ENCODE data around the gene MYL12A. TPM values are rescaled to one million over a fixed set of nuclear protein-coding genes. Genes with fewer than 3 reads are reported as not detected.

The MYL12A gene
- total and polyA plus RNA-seq, 12 donors, result 708 to 8,349 (median 3,626) TPM

DNA sequence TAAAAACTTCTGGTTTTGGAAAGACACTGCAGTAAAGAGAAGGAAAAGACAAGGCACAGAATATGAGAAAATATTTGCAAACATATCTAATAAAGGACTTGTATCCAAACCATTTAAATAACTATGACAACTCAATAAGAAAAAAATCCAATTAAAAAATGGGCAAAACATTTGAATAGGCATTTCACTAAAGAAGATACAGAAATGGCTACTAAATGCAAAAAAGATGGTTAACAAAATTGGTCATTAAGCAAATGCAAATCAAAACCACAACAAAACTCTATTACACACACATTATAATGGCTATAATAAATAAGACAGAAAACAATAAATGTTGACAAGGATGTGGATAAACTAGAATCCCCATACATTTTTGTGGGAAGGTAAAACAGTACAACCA, 42.4 kb upstream of the MYL12A start:
- ATAC-seq (no peak), DNase-seq (no peak)
- H3K4me1 ChIP-seq, result peaks cover 3 to 36% (median 13%) of the 10 kb centered on the region in 9 donors
- H3K4me3 ChIP-seq, result no peak overlapping the region
- H3K36me3 ChIP-seq, result peaks cover 0 to 54% (median 0%) of the 10 kb centered on the region in 9 donors
- no peaks in the 10 kb centered on the region for H3K27me3 ChIP-seq
- peaks cover 0 to 40% (median 0%) of the 10 kb centered on the region in 11 donors for H3K9me3 ChIP-seq
- peak overlapping the region in 1 of 10 donors; percentile 11 for H3K27ac ChIP-seq
- intact Hi-C loops (cut with DNase I), result no loop called here
- TF ChIP-seq, protein P1, sequence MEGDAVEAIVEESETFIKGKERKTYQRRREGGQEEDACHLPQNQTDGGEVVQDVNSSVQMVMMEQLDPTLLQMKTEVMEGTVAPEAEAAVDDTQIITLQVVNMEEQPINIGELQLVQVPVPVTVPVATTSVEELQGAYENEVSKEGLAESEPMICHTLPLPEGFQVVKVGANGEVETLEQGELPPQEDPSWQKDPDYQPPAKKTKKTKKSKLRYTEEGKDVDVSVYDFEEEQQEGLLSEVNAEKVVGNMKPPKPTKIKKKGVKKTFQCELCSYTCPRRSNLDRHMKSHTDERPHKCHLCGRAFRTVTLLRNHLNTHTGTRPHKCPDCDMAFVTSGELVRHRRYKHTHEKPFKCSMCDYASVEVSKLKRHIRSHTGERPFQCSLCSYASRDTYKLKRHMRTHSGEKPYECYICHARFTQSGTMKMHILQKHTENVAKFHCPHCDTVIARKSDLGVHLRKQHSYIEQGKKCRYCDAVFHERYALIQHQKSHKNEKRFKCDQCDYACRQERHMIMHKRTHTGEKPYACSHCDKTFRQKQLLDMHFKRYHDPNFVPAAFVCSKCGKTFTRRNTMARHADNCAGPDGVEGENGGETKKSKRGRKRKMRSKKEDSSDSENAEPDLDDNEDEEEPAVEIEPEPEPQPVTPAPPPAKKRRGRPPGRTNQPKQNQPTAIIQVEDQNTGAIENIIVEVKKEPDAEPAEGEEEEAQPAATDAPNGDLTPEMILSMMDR (IDR thresholded peaks at IDR 0.05), result no peak

DNA sequence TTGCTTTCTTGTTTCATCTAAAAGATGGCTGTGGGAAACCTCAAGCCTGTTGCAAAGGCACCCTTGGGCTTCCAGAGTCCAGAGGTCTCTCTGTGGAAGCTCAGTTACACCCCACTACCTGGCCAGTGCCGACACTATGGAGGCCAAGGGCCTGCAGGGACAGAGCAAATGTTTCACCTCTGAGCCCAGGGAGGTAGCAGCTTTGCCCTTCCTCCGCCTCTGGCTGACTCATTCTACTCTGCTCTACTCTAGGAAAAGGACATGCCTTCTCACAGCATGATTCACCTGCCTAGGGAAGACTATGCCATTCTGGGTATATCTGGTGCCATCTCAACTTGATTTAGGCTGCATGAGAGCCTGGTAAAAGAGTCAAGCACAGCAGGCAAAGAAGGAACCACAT, 40.0 kb upstream of the MYL12A start:
- peaks cover 3 to 50% (median 26%) of the 10 kb centered on the region in 9 donors for H3K4me1 ChIP-seq
- TF ChIP-seq, protein P1 (IDR thresholded peaks at IDR 0.05), result no peak
- ATAC-seq, result peak; percentile 15 to 89 (median 42)
- peaks cover 0 to 33% (median 0%) of the 10 kb centered on the region in 11 donors for H3K9me3 ChIP-seq
- peak overlapping the region in 8 of 10 donors; percentile 12 to 96 (median 42) for H3K27ac ChIP-seq
- 40 to 61% methylated on average over 2 of the region's 2 CpGs for WGBS, 2 donors
- DNase-seq, result no peak
- peaks cover 0 to 57% (median 0%) of the 10 kb centered on the region in 9 donors for H3K36me3 ChIP-seq
- no peaks in the 10 kb centered on the region for H3K27me3 ChIP-seq
- intact Hi-C loops (cut with DNase I), result no loop called here
- no peak overlapping the region for H3K4me3 ChIP-seq

DNA sequence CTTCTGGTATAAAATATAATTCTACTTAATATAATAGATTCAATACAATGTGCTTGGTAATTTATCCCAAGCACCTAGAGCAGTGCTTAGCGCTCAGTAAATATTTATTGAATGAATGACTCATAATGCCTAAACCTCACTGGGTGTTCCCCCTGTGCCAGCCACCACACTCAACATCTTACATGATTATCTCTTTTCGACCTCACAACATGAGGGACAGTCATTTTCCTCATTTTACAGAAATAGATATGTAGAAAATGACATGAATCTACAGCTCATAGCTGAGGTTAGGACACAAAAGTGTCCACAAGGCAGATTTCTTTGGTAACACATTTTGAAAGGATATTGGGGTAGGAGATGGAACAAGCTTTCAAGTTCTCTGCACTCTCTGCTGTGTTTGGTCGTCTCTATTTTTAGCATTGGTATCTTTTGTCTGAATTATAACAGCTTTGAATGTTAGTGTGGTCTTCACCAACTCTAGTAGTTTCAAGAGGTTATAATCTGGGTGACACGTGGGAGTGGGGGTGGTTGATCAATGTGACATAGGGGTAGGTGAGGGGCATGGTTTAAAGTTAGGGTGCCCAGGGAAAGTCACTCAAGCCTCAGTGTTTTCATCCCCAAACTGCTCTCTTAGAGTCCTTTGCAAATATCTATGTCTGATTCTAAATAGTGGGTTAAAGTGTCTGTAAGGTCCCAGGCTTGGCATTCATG, 37.6 kb upstream of the MYL12A start:
- Histone ChIP-seq H3K36me3 (peaks cover 0 to 70% (median 3%) of the 10 kb centered on the region in 9 donors), H3K27ac (peak overlapping the region in 9 of 10 donors; percentile 18 to 96 (median 95)), H3K9me3 (peaks cover 0 to 11% (median 0%) of the 10 kb centered on the region in 11 donors), H3K4me1 (peaks cover 3 to 67% (median 40%) of the 10 kb centered on the region in 9 donors), H3K27me3 (no peaks in the 10 kb centered on the region), H3K4me3 (peak overlapping the region in 5 of 10 donors; percentile 8 to 65 (median 17))
- DNase-seq, result no peak
- peak in 1 of 8 donors; percentile 27 for ATAC-seq
- TF ChIP-seq, protein P1 (IDR thresholded peaks at IDR 0.05), result no peak
- intact Hi-C loops (cut with DNase I), result loop anchor here in 1 of 10 donors (2.0 kb wide), 1 partner anchor 15 kb away; no protein-coding TSS in a partner anchor
- 54 to 59% methylated on average over 4 of the region's 4 CpGs for WGBS, 2 donors

DNA sequence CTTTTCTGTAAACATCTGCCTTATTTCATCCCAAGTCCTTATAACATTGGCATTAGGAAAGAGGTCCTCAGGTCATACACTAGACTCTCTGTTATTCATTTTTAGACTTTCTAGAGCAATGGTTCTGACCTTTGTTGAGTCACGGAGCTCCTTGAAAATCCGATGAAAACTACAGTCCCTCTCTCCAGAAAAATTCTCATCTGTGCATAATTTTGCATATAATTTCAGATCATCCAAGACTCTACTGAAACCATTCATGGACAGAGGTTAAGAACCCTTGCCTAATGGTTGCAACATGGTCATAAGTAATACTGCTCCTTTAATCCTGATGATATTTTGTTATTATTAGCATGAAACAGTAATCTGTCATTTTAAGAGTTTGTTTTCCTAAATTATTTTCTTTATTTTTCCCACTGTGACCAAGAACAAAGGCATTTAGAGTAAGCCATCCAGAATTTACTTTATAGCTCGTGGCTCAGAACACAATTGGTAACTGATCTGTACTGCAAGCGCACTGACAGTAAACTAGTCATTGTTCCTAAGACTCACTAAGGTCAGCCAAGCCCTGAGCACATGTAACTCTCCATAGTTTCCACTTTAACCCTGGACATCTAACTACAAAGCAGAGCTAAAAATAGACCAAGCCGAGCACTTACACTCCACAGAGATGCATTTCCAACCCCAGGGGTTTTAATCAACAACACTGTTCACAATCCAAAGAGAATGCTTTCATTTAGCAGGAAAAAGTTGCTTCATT, 36.2 kb upstream of the MYL12A start:
- TF ChIP-seq, protein P1 (IDR thresholded peaks at IDR 0.05), result no peak
- Histone ChIP-seq H3K36me3 (peaks cover 0 to 69% (median 5%) of the 10 kb centered on the region in 9 donors), H3K9me3 (no peaks in the 10 kb centered on the region), H3K27me3 (no peaks in the 10 kb centered on the region), H3K4me1 (peaks cover 3 to 78% (median 44%) of the 10 kb centered on the region in 9 donors), H3K4me3 (peak overlapping the region in 6 of 10 donors; percentile 21 to 65 (median 56)), H3K27ac (peak overlapping the region; percentile 16 to 96 (median 92))
- ATAC-seq (peak; percentile 44 to 89 (median 80)), DNase-seq (peak in 1 of 2 donors; percentile 36)
- intact Hi-C loops (cut with DNase I), result loop anchor here in 1 of 10 donors (2.0 kb wide), 1 partner anchor 17 kb away; no protein-coding TSS in a partner anchor
- 30 to 39% methylated on average over 5 of the region's 5 CpGs for WGBS, 2 donors

All from heart right ventricle (tissue), 16 donors.